H54 (cell line): Measurements from ENCODE around the gene YY2.
"Not testable (repeated sequence)": the region's sequence is repeated elsewhere in the genome, so short reads cannot be mapped to it uniquely, and the experiment has no call there.

Experiments
- DNase-seq: peaks from one replicate; pipeline ENCODE4 v3.0.0; 2011; ENCODE audit warnings: low spot score, mixed read lengths; ENCODE audit not compliant: insufficient read length
- FAIRE-seq: peaks from 3 replicates; lab custom pipeline; 2011; peaks lifted over from hg19 to GRCh38; lab: Jason Lieb, UNC
- POLR2A ChIP-seq: IDR thresholded peaks from 2 replicates; pipeline ENCODE4 v1.6.1; 2011; ENCODE audit warnings: low read depth, mild to moderate bottlenecking, low read length

YY2 gene

GRCh38 chrX:21845096-21845495 is 10.7 kb upstream of the YY2 start:
- DNase-seq, result no peak
- FAIRE-seq, result no peak
- no peak for TF ChIP-seq POLR2A

DNA sequence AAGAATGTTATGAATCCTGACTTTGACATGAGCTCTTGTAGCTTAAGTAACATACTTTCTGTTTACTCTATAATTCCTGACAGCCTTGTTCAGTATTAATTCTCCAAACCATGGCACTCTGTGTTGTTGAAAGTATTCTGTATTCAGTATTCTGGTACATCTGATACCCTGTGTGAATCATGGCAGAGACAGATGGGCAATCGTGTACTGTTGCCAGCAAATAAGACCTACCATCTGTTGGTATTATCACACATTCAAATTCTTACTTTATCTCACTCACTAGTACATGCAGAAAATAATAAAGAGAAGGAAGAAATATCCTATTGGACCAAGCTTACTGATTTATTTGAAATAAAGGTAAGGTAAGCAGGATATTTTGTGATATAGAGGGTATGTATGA is 8.4 kb upstream of the YY2 start:
- no peak for DNase-seq

DNA sequence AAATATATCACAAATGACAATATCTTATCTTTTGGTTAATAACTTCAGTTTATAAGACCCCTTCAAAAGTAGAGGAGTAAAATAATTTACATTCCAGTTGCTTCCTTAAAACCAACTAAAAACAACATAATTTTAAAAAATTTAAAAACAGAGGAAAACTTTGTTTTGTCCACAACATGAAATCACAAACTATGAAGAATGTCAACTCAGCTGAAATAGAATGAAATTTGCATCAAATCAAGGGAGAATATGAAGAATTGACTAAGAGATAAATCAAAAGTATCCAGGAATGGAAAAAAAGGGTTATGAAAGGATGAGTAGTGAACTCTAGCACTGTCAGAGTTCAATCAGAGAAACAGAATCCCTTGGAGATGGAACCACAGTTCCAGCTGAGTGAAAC is 2.2 kb upstream of the YY2 start:
- DNase-seq (no peak), FAIRE-seq (no peak)
- no peak for TF ChIP-seq POLR2A

More for the DNA sequence above, 8.4 kb upstream of the YY2 start:
- no peak for TF ChIP-seq POLR2A
- FAIRE-seq, result no peak

DNA sequence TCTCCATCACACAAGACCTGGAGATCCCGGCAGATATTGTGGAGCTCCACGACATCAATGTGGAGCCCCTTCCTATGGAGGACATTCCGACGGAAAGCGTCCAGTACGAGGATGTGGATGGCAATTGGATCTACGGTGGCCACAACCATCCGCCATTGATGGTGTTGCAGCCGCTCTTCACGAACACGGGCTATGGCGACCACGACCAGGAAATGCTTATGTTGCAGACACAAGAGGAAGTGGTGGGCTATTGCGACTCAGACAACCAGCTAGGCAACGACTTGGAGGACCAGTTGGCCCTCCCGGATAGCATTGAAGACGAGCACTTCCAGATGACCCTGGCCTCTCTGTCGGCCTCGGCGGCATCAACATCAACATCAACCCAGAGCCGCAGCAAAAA is 717 bp downstream of the YY2 start:
- TF ChIP-seq POLR2A, result no peak
- DNase-seq (no peak), FAIRE-seq (no peak)

DNA sequence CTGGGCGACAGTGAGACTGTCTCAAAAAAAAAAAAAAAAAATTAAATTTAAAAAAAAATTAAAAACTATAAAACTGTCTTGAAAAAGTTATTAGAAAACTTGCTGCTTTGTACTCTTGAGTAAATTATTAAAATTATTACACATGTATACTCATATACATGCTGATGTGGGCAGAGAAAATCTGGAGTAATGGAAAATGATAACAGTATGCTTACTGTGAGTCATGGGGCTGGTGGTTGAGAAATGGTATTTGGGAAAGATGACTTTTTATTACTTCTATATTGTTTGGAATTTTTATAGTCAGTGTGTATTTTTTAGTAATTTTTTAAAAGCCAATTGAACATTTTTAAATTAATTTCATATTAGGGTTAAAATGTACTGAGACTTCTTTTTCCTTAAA is 7.5 kb downstream of the YY2 start:
- FAIRE-seq (no peak), DNase-seq (no peak)
- no peak for TF ChIP-seq POLR2A

DNA sequence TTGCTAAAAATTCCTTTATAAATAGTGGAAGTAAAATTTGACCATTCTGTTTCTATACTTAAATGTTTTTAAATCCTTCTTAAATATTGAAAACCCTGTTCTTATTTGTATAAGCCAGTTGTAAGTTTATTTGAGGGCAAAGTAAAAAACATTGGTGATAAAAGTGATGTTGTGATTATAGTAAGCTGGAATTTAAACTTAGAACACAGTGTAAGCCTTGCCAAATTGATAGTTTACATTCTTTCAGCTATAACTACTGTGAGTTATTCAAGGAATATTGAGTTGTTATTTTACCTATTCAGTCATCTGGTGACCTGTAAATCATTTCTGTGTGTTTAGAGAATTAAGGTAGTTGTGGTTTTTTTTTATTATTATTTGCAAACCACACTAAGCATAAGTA is 9.6 kb downstream of the YY2 start:
- FAIRE-seq, result no peak
- no peak for TF ChIP-seq POLR2A
- no peak for DNase-seq

GRCh38 chrX:21870494-21870893 is 14.7 kb downstream of the YY2 start:
- no peak for TF ChIP-seq POLR2A

GRCh38 chrX:21873063-21873775 is 17.4 kb downstream of the YY2 start:
- FAIRE-seq, result no peak
- no peak for TF ChIP-seq POLR2A
- no peak for DNase-seq

More at GRCh38 chrX:21870494-21870893, 14.7 kb downstream of the YY2 start:
- DNase-seq (no peak), FAIRE-seq (no peak)

- FAIRE-seq, result not testable (repeated sequence)
These were observed 18.4 kb downstream of the YY2 start for GRCh38 chrX:21874182-21874581.

DNA sequence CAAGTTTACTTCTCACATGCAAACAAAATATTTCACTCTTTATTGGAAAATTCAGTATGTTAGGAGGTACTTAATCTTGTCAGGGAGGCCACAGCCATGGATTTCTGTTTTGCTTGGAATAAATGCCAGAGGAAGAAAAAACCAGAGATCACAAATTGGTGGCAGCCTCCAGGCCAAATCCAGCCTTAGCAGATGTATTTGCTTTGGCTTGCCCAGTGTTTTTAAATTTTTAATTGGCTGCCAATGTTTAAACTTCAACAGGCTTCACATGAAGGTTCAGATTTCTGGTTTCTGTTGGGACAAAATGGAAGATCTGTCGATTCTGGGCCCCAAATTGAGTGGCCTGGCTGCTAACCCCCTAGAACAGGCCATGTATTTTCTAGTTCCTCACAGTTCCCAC is 19.2 kb downstream of the YY2 start:
- TF ChIP-seq POLR2A, result no peak
- FAIRE-seq (no peak), DNase-seq (no peak)

More at GRCh38 chrX:21874182-21874581, 18.4 kb downstream of the YY2 start:
- not testable (repeated sequence) for DNase-seq

DNA sequence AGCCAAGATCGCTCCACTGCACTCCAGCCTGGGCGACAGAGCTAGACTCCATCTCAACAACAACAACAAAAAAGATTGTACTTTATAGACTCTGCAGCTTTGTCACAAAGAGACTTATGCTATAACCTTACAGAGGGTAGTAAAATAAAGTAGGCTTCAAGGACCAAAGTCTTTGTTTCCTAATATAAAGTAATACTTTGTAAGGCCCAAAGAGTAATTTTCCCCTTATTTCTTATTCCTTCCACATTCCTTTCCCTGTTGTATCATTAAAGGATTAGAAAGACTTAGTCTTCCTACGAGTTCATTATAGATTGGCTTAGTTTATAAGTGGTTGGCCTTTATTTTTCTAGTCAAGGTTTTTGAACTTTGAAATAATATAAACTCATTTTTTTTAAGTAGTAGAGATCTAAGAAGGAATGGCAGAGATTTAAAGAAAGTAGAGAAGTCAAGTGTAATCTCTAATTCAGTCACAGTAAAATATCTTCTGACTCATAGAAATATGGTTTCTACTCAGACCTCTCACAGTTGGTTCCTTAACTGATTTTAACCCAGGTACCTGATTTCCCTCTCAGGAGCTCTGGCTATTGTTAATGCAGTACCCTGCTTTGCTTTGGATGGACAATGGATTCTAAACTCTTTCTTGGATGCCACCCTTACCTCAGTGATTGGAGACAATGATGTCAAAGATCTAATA is 26.2 kb downstream of the YY2 start:
- FAIRE-seq, result no peak
- TF ChIP-seq POLR2A, result no peak
- DNase-seq, result no peak

DNA sequence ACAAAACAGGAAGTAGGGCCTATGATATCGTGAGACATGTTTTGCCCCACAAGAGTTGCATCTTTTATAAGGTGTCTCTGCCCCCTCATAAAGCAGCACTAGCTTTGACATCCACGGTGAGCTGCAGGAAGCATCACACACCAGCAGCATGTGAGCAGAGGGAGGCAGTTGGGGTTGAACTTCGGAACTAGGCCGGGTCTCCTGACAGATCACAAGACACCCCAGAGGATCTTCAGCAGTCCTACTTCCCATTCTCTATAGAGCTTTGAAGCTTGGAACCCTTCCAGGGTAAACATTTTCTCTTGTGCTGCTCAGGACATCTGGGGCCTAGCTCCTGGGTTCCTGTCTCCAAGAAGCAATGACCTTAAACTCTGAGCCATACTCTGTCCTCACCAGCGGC is 27.5 kb downstream of the YY2 start:
- DNase-seq (no peak), FAIRE-seq (no peak)
- no peak for TF ChIP-seq POLR2A

- no peak for TF ChIP-seq POLR2A
- no peak for DNase-seq
- FAIRE-seq, result no peak
These were observed 29.8 kb downstream of the YY2 start for GRCh38 chrX:21885568-21885967.

DNA sequence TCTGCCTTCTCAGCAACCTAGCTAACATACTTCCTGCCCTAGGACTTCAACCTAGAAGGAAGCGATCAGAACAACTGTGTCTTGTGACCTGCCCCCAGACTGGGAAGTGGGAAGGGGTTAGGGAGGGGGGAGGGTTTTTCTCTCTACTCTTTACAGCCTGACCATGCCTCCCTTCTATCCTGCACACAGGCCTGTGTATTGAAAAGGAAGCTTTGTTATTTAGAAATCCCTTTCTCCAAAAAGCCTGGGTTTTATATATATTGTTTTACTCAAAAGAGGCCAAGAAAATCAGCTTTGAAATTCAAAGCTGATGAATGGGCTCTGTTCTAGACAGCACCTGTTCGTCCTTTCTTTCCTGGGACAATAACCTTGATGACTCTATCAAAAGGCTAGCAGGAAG is 49.5 kb downstream of the YY2 start:
- no peak for FAIRE-seq
- TF ChIP-seq POLR2A, result no peak
- DNase-seq, result no peak

- no peak for TF ChIP-seq POLR2A
- DNase-seq, result no peak
- no peak for FAIRE-seq
These were observed 50.2 kb downstream of the YY2 start for GRCh38 chrX:21905953-21906352.
